GM18498 (cell line): ENCODE results near the gene NGB.
"Not testable (repeated sequence)": the region's sequence is repeated elsewhere in the genome, so short reads cannot be mapped to it uniquely, and the experiment has no call there.

ENCODE experiments used
- ATAC-seq: cut with Tn5 transposase; IDR thresholded peaks from one replicate; pipeline ENCODE4 v1.9.1; 2021; ENCODE audit warnings: mild to moderate bottlenecking, moderate library complexity; ENCODE audit not compliant: unreplicated experiment

The NGB gene

DNA sequence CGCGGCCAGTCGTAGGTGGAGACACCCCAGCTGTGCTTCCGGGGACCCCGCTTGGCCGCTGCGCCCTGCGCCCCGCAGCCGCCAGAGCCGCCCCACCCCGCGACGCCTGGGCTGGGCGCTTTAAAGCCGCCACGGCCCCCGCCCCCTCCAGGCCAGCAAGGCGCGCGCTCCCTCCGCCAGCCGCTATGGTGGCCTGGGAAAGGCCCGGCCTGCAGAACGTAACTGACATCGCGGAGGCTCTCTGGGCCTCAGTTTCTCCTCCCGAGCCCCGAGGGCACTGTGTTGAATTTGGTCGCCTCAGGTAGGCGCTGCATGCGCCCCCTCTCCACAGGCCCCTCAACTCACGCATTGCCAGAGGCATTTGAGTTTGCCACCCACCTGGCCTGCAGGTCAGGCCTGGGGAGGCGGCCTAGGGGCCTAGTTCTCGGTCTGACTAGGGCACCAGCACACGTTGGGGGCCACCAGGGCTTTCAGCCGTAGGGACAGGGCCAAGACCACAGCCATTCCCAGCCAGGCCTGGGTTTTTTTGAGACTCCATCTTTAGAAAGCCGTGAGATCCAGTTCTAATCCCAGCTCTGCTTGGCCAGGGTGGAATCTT is at the start of gene NGB:
TSS of gene NGB (minus strand) at position 94 of the 598 bp plus-strand sequence. CDS start 269 bp downstream, outside the sequence.
- no peak for ATAC-seq

DNA sequence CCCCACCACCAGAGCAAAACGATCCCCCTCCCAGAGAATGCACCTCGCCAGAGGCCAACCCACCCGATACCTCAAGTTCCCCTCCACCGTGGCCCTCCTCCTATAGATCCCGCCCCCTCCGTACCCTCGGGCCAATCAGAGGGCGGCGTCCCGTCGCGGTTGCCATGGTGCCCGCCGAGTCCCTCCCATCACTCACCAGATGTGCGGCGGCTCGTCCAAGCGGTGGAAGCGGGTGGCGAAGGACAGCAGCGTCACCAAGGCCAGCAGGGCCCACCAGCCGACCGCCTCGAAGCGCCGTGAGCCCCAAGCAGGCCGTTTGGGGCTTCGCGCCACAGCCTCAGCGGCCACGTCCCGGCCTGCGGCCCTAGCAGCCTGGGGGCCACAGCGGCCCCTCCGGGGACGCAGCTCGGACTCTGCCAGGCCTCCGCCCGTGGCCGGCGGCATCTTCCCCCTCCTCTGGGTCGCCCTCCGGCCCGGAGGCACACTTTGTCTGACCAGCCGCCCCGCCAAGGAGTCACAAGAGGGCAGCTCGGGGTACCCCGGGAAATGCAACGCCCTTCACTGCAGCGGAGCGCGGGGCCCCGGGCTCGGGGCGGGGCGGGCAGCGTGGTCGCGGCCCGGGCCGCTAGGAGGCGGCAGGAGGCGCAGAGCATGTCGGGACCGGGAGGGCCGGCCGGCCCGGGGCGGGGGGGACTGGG is 49.4 kb upstream of the NGB start, which contains the start of gene POMT2:
TSS of gene POMT2 (minus strand) at position 646 of the 698 bp plus-strand sequence. CDS start at position 444, 202 bp downstream.
- ATAC-seq: peak; percentile 69

GRCh38 chr14:77319422-77319821 is 48.4 kb upstream of the NGB start:
- no peak for ATAC-seq

- not testable (repeated sequence) for ATAC-seq
Observed at GRCh38 chr14:77318756-77319155, 47.8 kb upstream of the NGB start.

DNA sequence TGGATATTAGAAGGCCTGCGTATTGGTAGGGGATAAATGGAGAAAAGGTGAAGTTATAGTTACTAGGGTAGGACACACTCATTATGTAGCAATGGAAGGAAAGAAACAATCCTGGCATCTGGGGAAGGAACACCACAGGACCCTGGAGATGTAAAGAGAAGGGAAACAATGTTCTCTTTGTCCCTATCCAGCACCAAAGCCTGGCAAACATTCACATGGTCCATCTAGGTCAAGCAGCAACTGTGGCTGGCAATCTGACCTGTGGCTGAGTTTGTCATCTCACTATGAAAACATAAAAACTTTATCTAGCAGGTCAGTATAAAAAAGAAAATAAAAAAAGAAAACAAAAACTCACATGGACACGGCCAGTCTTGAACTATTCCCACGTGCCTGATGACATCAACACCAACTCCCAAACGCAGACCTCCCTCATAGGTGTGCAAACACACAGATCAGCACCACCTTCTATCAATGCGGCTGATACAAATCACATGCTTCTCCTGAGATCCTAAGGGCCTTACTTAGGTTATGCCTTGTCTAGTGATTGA is 47.1 kb upstream of the NGB start:
- ATAC-seq: no peak

GRCh38 chr14:77316872-77317301 is 45.9 kb upstream of the NGB start:
- no peak for ATAC-seq

- no peak for ATAC-seq
Observed at GRCh38 chr14:77316195-77316505, 45.1 kb upstream of the NGB start.

GRCh38 chr14:77314539-77315457 is 43.8 kb upstream of the NGB start:
- no peak for ATAC-seq

DNA sequence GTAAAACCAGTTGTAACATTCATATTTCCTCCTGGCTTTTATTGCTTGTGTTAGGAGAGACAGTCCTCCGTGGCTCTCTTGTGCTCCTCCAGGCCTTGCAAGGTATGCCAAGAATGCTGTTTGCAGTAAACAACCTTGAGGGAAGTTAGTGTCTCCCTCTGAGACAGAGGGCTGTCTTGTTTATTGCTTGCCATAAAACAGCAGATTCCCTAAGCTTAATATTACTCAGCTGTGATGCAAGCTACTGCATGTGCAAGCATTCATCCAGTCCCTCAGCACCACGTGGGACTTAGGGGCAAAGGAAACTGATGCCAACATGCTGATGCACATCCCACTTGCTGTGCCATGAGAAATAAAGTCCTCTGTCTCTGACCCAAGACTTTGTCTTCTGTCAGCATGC is 43.0 kb upstream of the NGB start:
- no peak for ATAC-seq

- no peak for ATAC-seq
Observed at GRCh38 chr14:77313371-77313770, 42.4 kb upstream of the NGB start.

- ATAC-seq: no peak
Observed at GRCh38 chr14:77311217-77311616, 40.2 kb upstream of the NGB start.

- no peak for ATAC-seq
Observed at GRCh38 chr14:77310026-77310425, 39.0 kb upstream of the NGB start.

DNA sequence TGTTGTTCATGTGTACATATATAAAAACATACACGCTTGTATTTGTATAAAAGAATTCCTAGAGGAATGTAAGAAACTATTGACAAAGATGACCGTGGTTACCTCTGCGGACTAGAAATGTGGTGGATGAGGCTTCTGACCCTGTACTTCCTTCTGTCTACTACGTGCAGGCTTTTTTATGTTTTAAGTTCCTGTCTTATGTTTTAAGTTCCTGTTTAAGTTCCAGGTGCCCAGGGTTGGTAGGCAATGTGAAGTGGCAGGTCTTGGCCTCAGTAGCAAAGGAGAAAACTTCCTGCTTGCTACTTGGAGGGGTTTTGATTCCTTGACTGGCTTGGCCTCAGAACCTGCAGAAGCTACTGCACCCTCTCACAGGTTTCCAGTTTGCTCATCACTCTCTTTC is 38.1 kb upstream of the NGB start:
- ATAC-seq: no peak

DNA sequence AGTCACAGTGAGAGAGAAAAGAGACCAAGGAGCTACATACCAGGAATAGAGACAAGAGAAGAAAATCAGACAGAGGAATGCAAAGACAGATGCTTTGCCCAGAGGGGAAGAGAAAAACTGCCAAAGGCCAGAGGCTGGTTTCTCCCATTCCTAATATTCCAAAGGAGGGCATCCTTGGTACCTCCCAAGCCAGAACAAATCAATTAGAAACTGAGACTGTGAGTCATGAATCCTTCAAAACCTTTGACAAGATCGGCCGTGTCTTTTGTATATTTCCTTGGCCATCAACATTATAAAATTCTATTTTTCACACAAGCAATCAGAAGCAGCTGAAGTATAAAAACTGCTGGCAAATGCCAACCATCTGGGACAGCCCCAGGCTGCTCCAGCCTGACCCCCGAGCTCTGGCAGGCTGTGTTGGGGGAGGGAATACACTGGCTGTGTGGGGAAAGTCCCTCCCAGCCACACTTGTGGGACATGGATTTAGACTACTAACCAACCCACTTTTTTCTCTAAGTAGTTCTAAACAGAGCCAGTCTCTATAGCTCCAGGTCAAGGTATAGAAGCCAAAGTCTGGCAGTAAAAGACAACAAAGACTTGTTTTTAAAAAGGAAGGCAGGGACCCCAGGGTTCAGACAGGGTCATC is 36.0 kb upstream of the NGB start:
- ATAC-seq: no peak

- no peak for ATAC-seq
Observed at GRCh38 chr14:77306416-77306815, 35.4 kb upstream of the NGB start.

DNA sequence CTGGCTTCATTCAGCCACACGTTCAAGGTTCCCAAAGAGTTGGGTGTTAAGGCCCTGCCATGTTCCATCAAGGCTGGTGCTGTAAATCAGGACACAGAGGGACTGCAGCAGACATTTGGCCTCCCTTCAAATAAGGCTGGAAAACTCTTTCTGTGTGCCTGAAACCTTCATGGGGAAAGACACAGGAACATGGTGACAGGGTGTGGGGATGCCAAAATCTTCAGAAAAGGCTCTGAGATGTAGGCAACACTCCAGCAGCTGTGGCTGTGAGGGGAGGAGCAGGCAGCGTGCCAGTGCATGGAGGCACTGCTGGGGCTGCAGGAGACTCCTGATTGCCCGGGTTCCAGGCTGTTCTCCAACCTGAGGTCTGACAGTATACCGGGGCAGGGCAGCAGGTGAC is 34.7 kb upstream of the NGB start:
- no peak for ATAC-seq

DNA sequence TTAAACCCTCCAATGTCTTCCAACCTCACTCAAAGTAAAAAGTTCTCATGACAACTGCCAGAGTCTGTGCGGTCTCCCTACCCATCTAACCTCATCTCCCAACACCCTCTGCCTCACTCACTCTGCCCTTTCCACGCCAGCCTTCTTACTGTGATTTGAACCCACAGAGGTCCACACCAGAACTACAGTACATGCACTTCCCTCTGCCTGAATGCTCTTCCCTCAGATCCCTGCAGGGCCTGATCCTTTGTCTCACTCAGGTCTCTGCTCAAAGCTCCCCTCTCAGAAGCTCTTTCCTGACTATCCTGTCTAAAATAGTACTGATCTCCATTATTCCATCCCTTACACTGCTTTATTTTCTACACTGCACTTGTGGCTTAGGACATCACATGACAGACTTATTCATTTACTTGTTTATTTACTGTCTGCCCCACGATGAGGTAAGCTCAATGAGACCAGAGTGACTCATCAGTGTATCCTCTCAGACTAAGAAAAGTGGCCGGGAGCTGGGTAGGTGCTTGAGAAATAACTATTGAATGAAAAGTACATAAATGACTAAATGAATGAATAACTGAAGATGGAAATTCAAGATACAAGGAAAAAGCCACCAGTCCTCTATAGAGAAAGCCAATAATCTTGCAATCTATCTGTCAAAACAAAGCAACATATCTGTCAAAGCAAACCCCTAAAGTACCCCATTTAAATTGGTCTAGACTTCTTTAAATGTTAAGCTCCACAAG is 32.6 kb upstream of the NGB start:
- ATAC-seq: no peak

DNA sequence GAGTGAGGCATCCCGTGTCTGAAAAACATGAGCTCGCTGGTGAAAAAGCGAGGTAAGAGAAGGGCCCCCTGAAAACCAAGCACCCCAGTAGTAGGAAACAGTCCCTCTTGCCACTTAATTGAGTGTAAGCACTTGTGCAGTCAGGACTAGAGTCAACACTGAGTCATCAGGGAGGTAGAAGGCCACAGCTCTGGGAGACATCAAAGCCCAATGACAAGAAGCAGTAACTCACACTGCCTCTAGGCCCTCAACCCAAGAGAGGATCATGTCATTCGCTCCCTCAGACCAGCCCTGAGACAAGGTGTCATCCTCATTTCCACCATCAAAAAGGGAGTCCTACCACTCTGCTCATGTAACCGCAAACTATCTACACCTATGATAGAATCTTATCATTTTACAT is 31.9 kb upstream of the NGB start:
- no peak for ATAC-seq

DNA sequence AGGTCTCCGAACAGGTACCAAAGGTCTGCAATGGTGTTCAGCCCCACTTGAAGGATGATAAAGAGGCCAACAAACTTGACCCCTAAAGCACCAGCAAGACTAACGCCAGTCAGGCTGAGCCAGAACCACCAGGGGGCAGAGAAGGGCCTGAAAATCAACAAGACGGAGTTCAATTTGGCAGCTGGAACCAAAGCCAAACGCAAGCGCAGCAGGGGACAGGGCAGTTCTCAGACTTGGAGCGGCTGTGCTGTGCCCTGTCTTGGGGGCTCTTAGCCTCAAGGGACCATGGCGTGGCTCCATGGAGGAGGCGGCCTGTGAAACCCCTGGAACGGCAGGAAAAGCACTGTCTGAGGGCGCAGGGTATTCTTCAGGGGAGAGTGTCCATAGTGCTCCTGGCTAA is 30.1 kb upstream of the NGB start:
- no peak for ATAC-seq

GRCh38 chr14:77299771-77300170 is 28.8 kb upstream of the NGB start:
- no peak for ATAC-seq
